NCI-H345 (cell line): Measurements from ENCODE around the gene RLF.
"Not testable (repeated sequence)": the region's sequence is repeated elsewhere in the genome, so short reads cannot be mapped to it uniquely, and the experiment has no call there.

ENCODE experiments used
- DNase-seq: peaks from one replicate; lab custom pipeline; 2025; lab: John Stamatoyannopoulos, UW

The RLF gene

GRCh38 chr1:40162753-40163441 lies 1.7 kb downstream of the RLF start:
- no peak for DNase-seq

- DNase-seq: no peak
Measured at GRCh38 chr1:40167317-40167716, 6.1 kb downstream of the RLF start.

- DNase-seq: no peak
Measured at GRCh38 chr1:40171036-40171435, 9.8 kb downstream of the RLF start.

GRCh38 chr1:40174788-40175187 lies 13.6 kb downstream of the RLF start:
- DNase-seq: no peak

DNA sequence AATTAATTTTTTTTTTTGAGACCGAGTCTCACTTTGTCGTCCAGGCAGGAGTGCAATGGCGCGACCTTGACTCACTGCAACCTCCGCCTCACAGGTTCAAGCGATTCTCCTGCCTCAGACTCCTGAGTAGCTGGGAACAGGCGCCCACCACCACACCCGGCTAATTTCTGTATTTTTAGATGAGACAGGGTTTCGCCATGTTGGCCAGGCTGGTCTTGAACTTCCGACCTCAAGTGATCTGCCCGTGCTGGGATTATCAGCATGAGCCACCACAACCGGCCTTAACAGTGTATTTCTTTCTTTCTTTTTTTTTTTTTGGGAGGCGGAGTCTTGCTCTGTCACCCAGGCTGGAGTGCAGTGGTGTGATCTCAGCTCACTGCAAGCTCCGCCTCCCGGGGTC lies 15.8 kb downstream of the RLF start:
- DNase-seq: not testable (repeated sequence)

GRCh38 chr1:40178200-40178599 lies 17.0 kb downstream of the RLF start:
- DNase-seq: no peak

DNA sequence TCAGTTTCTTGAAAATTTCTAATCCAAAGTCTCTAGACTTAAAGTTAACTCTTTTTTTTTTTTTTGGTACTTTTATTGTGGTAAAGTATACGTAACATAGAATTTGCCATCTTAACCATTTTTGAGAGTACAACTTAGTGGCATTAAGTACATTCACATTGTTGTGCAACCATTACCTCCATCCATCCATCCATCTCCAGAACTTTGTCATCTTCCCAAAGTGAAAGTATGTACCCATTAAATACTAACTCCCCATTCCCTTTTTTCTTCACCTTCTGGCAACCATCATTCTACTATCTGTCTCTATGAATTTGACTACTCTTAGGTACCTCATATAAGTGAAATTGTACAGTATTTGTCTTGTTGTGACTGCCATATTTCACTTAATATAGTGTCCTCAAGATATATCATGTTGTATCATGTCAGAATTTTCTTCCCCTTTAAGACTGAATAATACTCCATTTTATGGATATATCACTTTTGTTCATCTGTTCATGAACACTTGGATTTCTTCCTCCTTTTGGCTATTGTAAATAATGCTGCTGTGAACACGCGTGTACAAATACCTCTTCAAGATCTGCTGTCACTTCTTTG lies 18.4 kb downstream of the RLF start:
- DNase-seq: no peak

- no peak for DNase-seq
Measured at GRCh38 chr1:40183055-40183710, 22.0 kb downstream of the RLF start.

GRCh38 chr1:40184193-40184592 lies 23.0 kb downstream of the RLF start:
- no peak for DNase-seq

DNA sequence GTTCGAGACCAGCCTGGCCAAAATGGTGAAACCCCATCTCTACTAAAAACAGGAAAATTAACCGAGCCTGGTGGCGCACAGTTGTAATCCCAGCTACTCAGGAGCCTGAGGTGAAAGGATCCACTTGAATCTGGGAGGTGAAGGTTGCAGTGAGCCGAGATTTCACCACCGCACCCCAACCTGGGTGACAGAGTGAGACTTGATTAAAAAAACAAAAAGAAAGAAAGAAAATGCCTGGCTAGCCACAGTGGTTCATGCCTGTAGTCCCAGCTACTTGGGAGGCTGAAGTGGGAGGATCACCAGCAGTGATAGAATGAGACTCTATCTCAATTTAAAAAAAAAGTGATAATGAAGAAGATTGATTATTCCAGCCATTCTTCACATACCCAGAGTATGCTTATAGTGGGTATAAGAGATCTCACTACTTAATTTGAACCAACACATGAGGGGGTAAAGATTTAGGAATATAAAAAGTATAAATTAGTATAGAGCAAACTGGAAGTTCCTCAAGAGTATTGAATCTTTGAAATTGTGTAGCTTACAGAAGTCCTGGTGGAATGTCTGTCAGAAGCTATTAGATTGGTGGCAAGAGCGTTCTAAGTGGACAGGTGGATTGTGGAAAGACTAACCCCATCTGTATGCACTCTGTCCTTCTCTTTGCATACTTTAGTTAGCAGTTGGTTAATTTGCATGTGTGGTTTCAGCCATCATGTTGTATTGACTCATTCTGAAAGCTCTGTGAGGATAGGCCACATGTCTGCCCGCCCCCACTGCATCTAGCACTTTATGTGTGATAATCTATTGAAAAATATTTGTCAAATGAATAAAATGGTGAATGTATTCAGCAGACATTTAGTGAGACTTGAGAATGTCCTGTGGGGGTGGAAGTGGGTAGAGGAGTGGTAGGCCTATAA lies 25.0 kb downstream of the RLF start:
- DNase-seq: no peak

- DNase-seq: no peak
Measured at GRCh38 chr1:40187399-40187798, 26.2 kb downstream of the RLF start.

GRCh38 chr1:40194639-40195038 lies 33.5 kb downstream of the RLF start:
- DNase-seq: not testable (repeated sequence)

GRCh38 chr1:40197656-40198055 lies 36.5 kb downstream of the RLF start:
- DNase-seq: no peak

DNA sequence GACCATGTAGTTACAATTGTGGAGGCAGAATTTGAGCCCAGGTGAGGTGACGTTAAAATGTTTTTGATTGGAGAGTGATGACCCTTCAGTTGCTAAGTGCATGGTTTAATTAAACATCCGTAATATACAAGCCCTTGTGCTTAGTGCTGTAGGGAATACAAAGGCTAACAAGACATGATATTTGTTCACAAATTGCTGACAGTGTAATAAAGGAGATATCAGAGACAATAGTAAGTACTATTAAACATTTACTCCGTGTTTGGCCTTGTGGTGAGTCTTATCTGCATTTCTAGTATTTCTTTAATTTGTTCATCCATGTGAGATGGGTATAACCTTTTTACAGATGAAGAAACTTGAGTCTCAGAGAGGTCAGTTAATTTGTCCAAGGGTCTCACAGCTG lies 37.9 kb downstream of the RLF start:
- no peak for DNase-seq

- no peak for DNase-seq
Measured at GRCh38 chr1:40204856-40205255, 43.7 kb downstream of the RLF start.

DNA sequence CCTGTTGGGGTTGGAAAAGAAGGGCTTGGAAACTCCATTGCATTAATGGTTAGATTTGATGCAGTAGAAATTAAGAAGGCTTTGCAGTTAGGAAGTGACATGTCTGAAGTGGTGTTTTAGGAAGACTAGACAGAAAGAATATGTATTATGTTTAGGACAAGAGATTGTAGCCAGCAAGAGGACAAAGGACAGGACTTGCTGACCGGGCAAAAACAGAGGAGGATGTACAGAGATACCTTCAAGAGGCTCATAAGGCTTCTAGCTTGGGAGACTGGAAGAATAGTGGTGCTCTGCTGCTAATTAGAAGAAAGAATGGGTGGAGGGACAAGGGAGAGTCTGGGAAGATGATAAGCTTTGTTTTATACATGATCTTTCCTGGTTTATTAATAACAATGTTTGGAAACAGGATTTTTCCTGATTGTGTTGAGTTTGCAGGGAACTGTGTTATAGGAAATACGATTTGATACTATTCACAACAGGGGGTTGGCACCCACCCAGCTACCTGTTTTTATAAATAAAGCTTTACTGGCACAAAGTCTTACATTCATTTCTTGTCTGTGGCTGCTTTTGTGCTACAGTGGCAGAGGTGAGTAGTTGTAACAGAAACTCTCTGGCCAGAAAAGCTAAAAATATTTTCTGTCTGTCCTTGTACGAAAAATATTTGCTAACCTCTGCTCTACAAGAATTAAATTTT lies 49.5 kb downstream of the RLF start:
- DNase-seq: no peak

DNA sequence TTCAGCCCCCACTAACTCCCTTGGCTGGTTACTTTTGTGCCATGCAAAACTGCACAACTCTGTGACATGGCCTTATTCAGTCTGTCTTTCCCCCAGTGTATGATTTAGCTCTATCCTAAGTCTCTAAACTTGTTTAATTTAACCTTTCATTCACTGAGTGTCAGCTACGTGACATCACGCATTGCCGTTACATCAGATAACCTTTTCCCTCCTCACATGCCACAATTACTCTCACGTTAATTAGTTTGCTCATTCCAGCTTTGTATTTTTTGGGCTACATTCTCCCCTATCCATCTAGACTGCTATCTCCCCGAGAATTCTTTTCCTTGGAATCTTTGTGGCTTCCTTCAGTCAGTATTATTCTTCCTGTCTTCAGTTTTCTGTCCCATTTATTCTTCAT lies 57.1 kb downstream of the RLF start:
- no peak for DNase-seq

GRCh38 chr1:40221471-40221905 lies 60.3 kb downstream of the RLF start:
- not testable (repeated sequence) for DNase-seq

GRCh38 chr1:40221977-40222772 lies 61.0 kb downstream of the RLF start:
- DNase-seq: no peak

DNA sequence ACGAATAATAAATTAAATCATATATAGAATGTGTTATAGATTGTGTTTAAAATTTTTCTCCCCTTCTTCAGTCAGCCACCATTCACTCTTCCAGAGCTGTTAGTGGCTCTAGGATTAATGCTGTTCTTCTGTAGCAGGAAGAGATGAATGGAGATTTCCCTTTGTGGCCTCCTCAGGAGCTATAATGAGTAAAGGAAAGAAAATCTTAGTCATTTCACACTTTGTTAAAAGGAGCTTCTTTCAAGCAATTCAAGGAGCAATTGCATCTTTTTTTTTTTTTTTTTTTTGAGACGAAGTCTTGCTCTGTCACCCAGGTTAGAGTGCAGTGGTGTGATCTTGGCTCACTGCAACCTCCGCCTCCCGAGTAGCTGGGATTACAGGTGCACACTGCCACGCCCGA lies 62.9 kb downstream of the RLF start:
- DNase-seq: no peak

- DNase-seq: no peak
Measured at GRCh38 chr1:40226192-40226591, 65.0 kb downstream of the RLF start.
